Activated effector memory CD4-positive, alpha-beta T cell treated with Interleukin-2 at 50 U/mL for 16 hours (primary cell): ENCODE results near the gene ANO10.

Experiments
- DNase-seq: peaks from one replicate; pipeline ENCODE4 v3.0.0-alpha.2; 2020

Gene ANO10

GRCh38 chr3:43343815-43344214 is 278.0 kb downstream of the ANO10 start:
- DNase-seq, result no peak

DNA sequence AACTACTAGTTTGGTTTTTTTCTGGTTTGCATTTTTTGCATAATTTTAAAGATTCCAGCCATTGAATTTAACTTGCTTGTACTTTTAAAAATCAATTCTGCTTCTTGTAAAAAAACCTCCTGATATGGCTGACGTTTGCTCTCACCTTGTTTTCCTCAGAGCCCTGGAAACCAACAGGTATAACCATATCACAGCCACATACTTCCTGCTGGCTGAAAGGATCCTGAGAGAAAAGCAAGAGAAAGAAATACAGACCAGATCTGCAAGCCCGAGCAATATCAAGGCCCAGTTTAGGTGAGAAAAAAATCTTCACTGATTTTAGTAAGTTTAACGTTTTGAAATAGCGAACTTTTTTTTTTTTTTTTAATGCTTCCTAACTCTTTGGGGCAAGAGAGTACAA is 278.6 kb downstream of the ANO10 start:
- no peak for DNase-seq

GRCh38 chr3:43341788-43342187 is 280.0 kb downstream of the ANO10 start:
- DNase-seq, result no peak

DNA sequence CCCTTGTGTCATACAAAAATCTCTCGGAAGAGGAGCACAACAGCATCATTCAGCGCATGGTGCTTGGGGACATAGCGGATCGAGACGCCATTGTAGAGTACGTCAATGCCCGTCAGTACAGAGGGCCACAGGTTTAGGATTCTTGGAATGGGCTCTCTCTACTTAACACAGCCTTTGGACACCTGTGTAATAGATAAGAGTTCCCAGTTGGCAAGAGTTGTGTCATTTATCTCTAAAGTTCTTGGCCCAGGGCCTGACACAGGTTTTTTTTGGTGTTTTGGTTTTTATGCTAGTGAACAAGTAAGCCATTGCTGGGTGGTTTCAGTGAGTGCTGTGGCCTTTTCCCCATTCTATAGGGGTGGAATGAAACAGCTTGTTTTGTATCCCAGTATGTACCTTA is 281.4 kb downstream of the ANO10 start:
- no peak for DNase-seq

- DNase-seq, result no peak
Measured at GRCh38 chr3:43338295-43338694, 283.5 kb downstream of the ANO10 start.

DNA sequence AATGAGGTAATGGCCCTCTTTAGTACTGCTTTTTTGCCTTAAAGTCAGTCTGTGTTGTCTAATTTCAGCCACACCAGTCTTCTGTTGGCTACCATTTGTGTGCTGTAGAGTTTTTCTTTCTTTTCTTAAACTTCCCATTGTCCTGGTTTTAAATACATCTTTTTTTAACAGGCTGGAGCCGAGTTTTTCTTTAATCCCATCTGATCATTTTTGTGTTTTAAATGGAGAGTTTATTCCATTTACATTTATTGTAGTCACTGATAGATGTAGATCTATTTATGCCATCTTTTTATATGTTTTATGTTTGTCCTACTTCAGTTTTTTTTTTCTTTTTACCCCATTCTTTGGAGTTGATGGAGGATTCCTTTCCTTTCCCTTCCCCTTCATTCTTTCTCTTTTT is 286.0 kb downstream of the ANO10 start:
- no peak for DNase-seq

- no peak for DNase-seq
Measured at GRCh38 chr3:43334976-43335375, 286.8 kb downstream of the ANO10 start.

- no peak for DNase-seq
Measured at GRCh38 chr3:43331381-43331780, 290.4 kb downstream of the ANO10 start.

GRCh38 chr3:43330981-43331380 is 290.8 kb downstream of the ANO10 start:
- DNase-seq, result no peak

DNA sequence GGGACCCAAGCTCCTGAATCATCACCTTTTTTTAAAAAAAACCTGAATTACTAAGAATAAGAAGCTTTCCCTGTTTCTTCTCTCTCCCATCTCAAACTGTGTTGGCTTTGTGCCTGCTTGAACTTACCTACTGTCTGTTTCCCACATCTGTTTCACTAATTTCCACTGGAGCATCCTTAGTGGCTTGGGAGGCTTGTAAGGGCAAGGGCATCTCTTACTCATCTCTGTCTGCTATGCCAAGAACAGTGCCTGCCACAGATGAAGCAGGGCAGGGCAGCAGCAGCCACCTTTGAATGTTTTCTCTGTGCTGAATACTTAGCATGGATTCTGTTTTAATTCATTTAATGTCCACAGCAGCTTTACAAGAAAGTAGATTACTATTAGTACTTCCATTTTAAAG is 293.2 kb downstream of the ANO10 start:
- no peak for DNase-seq

DNA sequence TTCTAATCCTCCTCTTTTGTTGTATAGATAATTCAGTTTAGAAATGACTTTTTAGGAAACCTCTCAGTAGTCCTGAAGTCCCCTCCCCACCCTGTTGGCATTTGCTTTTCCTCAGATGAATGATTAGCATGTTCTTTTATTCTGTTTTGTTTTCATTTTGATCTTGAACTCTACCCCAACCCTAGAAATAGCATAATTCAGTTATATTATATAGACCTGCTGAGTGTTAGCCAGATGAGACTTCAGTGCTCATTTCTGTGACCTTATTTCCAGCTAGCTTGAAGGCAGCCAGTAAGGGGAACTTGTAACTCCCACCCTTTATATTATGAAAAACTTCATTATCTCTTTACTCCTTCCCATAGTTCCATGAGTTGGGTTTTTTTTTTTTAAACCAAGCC is 294.2 kb downstream of the ANO10 start:
- no peak for DNase-seq

GRCh38 chr3:43326891-43327581 is 294.8 kb downstream of the ANO10 start:
- no peak for DNase-seq

DNA sequence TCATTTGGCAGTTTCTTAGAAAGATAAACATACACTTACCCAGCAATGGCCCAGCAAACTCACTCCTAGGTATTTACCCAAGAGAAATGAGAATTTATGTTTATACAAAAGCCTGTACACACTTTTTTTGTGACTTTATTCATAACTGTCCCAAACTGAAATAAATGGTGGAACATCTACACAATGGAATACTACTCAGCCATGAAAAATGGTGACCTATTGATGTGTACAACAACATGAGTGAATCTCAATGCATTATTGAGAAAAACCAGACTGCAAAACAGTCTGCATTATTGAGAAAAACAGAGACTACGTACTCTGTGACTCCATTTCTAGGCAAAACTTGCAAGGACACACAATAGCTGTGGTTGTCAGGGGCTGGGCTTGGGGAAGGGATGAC is 298.3 kb downstream of the ANO10 start:
- no peak for DNase-seq

DNA sequence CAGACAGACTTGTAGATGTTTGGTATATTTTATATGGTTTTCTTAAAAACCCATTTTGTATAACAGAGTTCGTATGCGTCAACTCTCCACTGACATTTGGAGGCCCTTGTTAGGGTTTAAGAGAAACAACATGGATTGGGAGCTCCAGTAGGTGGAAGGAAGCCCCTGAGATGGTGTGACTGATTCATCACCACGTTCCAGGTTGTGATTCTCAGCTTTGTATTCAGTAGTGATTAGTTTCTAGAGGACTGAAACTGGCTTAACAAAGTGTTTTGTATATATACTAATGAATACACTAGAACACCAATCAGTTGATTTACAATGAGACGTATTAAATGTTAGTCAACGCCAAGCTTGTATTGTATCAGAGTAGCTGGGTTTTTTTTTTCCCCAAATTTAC is 301.5 kb downstream of the ANO10 start:
- DNase-seq, result no peak

DNA sequence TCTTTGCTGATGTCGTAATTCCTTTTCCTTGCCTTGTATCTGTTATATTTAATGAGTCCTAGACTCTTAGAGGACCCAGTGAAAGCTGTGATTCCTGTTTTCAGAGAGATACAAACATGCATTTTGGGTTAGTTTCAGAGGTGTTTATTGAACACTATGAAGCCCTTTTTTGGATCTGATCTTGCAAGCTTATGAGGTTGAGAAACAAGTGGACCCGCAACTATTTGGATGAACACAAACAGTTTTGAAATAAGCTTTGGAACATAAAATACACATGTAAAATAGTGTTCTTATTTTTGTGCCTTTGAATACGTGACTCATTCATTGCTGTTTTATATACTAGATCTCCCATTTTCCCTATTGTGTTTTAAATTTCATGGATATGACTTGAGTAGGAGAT is 302.0 kb downstream of the ANO10 start:
- DNase-seq, result no peak

DNA sequence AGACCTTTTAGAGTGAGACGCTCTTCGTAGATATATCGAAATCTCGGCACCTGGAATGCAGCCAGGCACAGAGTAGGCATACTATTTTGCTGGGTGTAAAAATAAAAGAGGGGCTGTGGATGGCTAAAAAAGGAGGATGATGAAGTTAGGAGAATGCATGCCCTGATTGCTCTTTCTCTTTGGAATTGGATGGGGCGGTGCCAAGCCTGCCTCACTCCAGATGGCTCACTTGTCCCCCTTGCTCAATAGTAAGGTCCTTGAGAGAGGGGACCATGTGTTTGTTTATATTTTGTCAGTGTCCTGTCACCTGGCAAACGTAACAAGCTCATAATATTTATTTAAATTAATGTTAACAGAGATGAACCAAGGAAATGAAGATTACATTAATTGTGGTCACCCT is 302.4 kb downstream of the ANO10 start:
- DNase-seq, result no peak

DNA sequence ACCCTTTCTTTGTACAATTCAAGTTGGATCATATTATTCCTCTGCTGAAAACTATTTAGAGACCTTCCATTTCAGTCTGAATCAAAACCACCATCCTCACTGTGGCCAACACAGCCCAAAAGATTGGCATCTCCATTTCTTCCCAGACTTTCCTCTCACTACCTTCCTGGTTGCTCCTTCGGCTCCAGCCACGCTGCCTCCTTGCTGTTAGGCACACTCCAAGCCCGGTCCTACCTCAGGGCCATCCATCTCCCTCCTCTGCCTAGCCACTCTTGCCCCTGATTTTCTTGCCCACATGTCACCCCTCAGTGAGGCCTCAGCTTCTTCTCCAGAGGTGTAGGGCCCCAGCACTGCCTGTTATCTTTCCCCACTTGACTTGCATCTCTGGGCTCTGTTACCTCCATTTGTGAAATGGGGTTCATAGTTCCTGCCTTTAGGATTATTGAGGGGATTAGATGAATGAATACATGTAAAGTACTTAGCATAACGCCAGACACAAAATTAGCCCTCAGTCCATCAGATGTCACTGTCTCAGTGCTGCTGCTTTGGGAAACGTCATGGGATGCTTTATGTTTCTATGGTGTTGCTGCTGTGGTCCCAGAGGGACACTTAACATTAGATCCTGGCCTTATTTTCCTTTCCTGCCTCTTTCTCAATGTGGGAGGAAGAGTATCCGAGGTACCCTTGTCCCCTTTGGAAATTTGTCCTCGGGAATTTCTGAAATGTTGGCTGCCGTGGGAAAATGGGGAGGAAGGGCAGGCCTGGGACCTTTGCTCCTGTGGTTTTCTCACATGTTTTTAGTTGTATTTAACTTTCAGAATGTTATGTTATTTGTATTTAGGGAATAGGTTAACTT is 304.1 kb downstream of the ANO10 start:
- DNase-seq, result no peak

DNA sequence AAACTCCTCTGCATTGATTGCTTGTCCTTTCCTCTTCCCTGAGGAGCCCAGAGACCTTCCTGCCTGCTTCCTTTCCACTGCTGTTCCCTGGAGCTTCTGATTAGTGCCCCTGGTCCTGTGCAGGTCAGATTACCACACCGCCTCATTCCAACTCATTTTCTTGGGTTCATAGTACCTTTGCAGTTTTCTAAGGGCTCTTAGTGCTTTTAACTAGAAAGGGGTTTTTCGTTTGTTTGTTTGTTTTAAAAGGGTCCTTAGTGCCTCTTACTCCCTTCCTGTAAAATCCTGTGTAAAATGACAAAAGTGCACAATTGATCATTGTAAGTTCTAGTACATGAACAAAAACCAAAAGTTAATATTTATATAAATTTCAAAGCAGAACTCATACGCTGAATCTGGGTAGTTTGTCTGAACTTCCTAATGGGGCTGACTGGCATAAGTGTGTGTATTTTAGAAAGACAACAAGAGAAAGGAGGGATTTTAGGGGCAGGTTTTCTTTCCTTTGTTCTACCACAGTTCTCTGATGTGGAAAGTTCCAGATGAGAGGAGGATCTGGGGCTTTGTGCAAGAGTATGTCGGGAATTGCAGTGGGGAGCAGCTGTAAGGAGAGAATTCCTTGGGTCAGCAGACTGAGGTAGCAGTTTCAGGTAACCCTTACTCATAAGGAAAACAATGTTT is 304.9 kb downstream of the ANO10 start:
- DNase-seq, result no peak
